Activated naive CD4-positive, alpha-beta T cell treated with anti-CD3 and anti-CD28 coated beads, Interleukin-2, amount 10 ng/mL, durations not matched to agents 7 days and 5 days (primary cell): ENCODE data around the gene ZNF516.
A peak's percentile ranks its signal among the peaks of the same experiment; 100 is the strongest.

Source experiments
- CTCF ChIA-PET: fragments of 350-600 bp; sonication (Branson Sonifier 250); formaldehyde crosslinking; loops from one replicate; lab custom pipeline; 2021; ENCODE audit warnings: antibody characterized with exemption; lab: Charles Lee
- DNase-seq: peaks from one replicate; pipeline ENCODE4 v3.0.0-alpha.2; 2020
- H3K27ac Mint-ChIP-seq: one replicate; pipeline ENCODE4 v1.8.0; 2021; ENCODE audit warnings: mild to moderate bottlenecking, moderate library complexity, mixed read lengths
- H3K27me3 Mint-ChIP-seq: one replicate; pipeline ENCODE4 v1.8.0; 2021; ENCODE audit warnings: mild to moderate bottlenecking, mixed read lengths
- H3K36me3 Mint-ChIP-seq: one replicate; pipeline ENCODE4 v1.8.0; 2021; ENCODE audit warnings: mixed read lengths
- H3K4me1 Mint-ChIP-seq: one replicate; pipeline ENCODE4 v1.8.0; 2021; ENCODE audit warnings: mixed read lengths
- H3K4me3 Mint-ChIP-seq: one replicate; pipeline ENCODE4 v1.8.0; 2021; ENCODE audit warnings: mild to moderate bottlenecking, moderate library complexity, mixed read lengths
- H3K9me3 Mint-ChIP-seq: one replicate; pipeline ENCODE4 v1.8.0; 2021; ENCODE audit warnings: mixed read lengths

ZNF516 gene

GRCh38 chr18:76521417-76522121 lies 26.5 kb upstream of the ZNF516 start:
- CTCF ChIA-PET = interaction anchor here (0.6 kb wide), 1 partner anchor 36 kb away, joined by 3 read pairs; no protein-coding TSS in a partner anchor

GRCh38 chr18:76518860-76519538 lies 24.0 kb upstream of the ZNF516 start:
- H3K27me3 Mint-ChIP-seq = peaks cover 37% of the 10 kb centered on the region
- H3K4me1 Mint-ChIP-seq = peaks cover 15% of the 10 kb centered on the region
- H3K4me3 Mint-ChIP-seq = no peak overlapping the region
- no peak for DNase-seq
- no peak overlapping the region for H3K27ac Mint-ChIP-seq
- H3K36me3 Mint-ChIP-seq = no peaks in the 10 kb centered on the region
- CTCF ChIA-PET = no interaction called here
- H3K9me3 Mint-ChIP-seq = no peaks in the 10 kb centered on the region

More at GRCh38 chr18:76521417-76522121, 26.5 kb upstream of the ZNF516 start:
- Mint-ChIP-seq H3K27me3 (peaks cover 42% of the 10 kb centered on the region), H3K36me3 (no peaks in the 10 kb centered on the region), H3K4me3 (no peak overlapping the region), H3K27ac (no peak overlapping the region), H3K9me3 (no peaks in the 10 kb centered on the region), H3K4me1 (peaks cover 15% of the 10 kb centered on the region)
- DNase-seq = no peak

GRCh38 chr18:76518123-76518859 lies 23.2 kb upstream of the ZNF516 start:
- Mint-ChIP-seq H3K9me3 (no peaks in the 10 kb centered on the region), H3K27me3 (peaks cover 34% of the 10 kb centered on the region), H3K4me3 (peak overlapping the region; percentile 3), H3K36me3 (no peaks in the 10 kb centered on the region), H3K27ac (no peak overlapping the region), H3K4me1 (peaks cover 15% of the 10 kb centered on the region)
- CTCF ChIA-PET = no interaction called here
- no peak for DNase-seq

- Mint-ChIP-seq H3K27me3 (peaks cover 22% of the 10 kb centered on the region), H3K4me1 (peaks cover 15% of the 10 kb centered on the region), H3K4me3 (no peak overlapping the region), H3K36me3 (no peaks in the 10 kb centered on the region), H3K27ac (no peak overlapping the region), H3K9me3 (no peaks in the 10 kb centered on the region)
- DNase-seq = no peak
- CTCF ChIA-PET = no interaction called here
Observed at GRCh38 chr18:76515576-76515975, 20.5 kb upstream of the ZNF516 start.

- DNase-seq = no peak
- no peaks in the 10 kb centered on the region for H3K9me3 Mint-ChIP-seq
- H3K4me1 Mint-ChIP-seq = peaks cover 15% of the 10 kb centered on the region
- H3K27ac Mint-ChIP-seq = no peak overlapping the region
- CTCF ChIA-PET = interaction anchor here (1.2 kb wide), 1 partner anchor 106 kb away, joined by 3 read pairs; no protein-coding TSS in a partner anchor
- peaks cover 22% of the 10 kb centered on the region for H3K27me3 Mint-ChIP-seq
- no peaks in the 10 kb centered on the region for H3K36me3 Mint-ChIP-seq
- H3K4me3 Mint-ChIP-seq = no peak overlapping the region
Observed at GRCh38 chr18:76514573-76514972, 19.5 kb upstream of the ZNF516 start.

- CTCF ChIA-PET = no interaction called here
- H3K4me1 Mint-ChIP-seq = no peaks in the 10 kb centered on the region
- H3K9me3 Mint-ChIP-seq = no peaks in the 10 kb centered on the region
- H3K36me3 Mint-ChIP-seq = no peaks in the 10 kb centered on the region
- no peak for DNase-seq
- no peak overlapping the region for H3K27ac Mint-ChIP-seq
- H3K4me3 Mint-ChIP-seq = no peak overlapping the region
- peaks cover 19% of the 10 kb centered on the region for H3K27me3 Mint-ChIP-seq
Observed at GRCh38 chr18:76507830-76508385, 12.9 kb upstream of the ZNF516 start.

- H3K9me3 Mint-ChIP-seq = no peaks in the 10 kb centered on the region
- DNase-seq = no peak
- no peaks in the 10 kb centered on the region for H3K4me1 Mint-ChIP-seq
- CTCF ChIA-PET = no interaction called here
- no peak overlapping the region for H3K27ac Mint-ChIP-seq
- no peak overlapping the region for H3K4me3 Mint-ChIP-seq
- peaks cover 19% of the 10 kb centered on the region for H3K27me3 Mint-ChIP-seq
- H3K36me3 Mint-ChIP-seq = no peaks in the 10 kb centered on the region
Observed at GRCh38 chr18:76506974-76507764, 12.1 kb upstream of the ZNF516 start.

GRCh38 chr18:76506395-76506794 lies 11.4 kb upstream of the ZNF516 start:
- H3K4me1 Mint-ChIP-seq = no peaks in the 10 kb centered on the region
- no peak overlapping the region for H3K4me3 Mint-ChIP-seq
- peaks cover 23% of the 10 kb centered on the region for H3K27me3 Mint-ChIP-seq
- no peaks in the 10 kb centered on the region for H3K36me3 Mint-ChIP-seq
- H3K9me3 Mint-ChIP-seq = no peaks in the 10 kb centered on the region
- DNase-seq = no peak
- CTCF ChIA-PET = no interaction called here
- H3K27ac Mint-ChIP-seq = no peak overlapping the region

- peaks cover 25% of the 10 kb centered on the region for H3K27me3 Mint-ChIP-seq
- no peak overlapping the region for H3K4me3 Mint-ChIP-seq
- no peaks in the 10 kb centered on the region for H3K36me3 Mint-ChIP-seq
- no peak for DNase-seq
- H3K9me3 Mint-ChIP-seq = no peaks in the 10 kb centered on the region
- H3K27ac Mint-ChIP-seq = no peak overlapping the region
- CTCF ChIA-PET = no interaction called here
- no peaks in the 10 kb centered on the region for H3K4me1 Mint-ChIP-seq
Observed at GRCh38 chr18:76505614-76506013, 10.6 kb upstream of the ZNF516 start.

- Mint-ChIP-seq H3K36me3 (no peaks in the 10 kb centered on the region), H3K4me1 (no peaks in the 10 kb centered on the region), H3K9me3 (no peaks in the 10 kb centered on the region), H3K27me3 (peaks cover 25% of the 10 kb centered on the region), H3K27ac (no peak overlapping the region), H3K4me3 (no peak overlapping the region)
- no peak for DNase-seq
- CTCF ChIA-PET = no interaction called here
Observed at GRCh38 chr18:76504749-76505148, 9.7 kb upstream of the ZNF516 start.

GRCh38 chr18:76503649-76504386 lies 8.8 kb upstream of the ZNF516 start:
- H3K27me3 Mint-ChIP-seq = peaks cover 30% of the 10 kb centered on the region
- no peak for DNase-seq
- CTCF ChIA-PET = no interaction called here
- no peaks in the 10 kb centered on the region for H3K9me3 Mint-ChIP-seq
- no peaks in the 10 kb centered on the region for H3K36me3 Mint-ChIP-seq
- H3K4me1 Mint-ChIP-seq = no peaks in the 10 kb centered on the region
- no peak overlapping the region for H3K4me3 Mint-ChIP-seq
- H3K27ac Mint-ChIP-seq = no peak overlapping the region

- no peak for DNase-seq
- Mint-ChIP-seq H3K36me3 (no peaks in the 10 kb centered on the region), H3K4me3 (no peak overlapping the region), H3K27ac (no peak overlapping the region), H3K4me1 (no peaks in the 10 kb centered on the region), H3K9me3 (no peaks in the 10 kb centered on the region), H3K27me3 (peaks cover 34% of the 10 kb centered on the region)
- CTCF ChIA-PET = interaction anchor here (0.8 kb wide), 1 partner anchor 207 kb away, joined by 4 read pairs; no protein-coding TSS in a partner anchor
Observed at GRCh38 chr18:76502551-76502950, 7.5 kb upstream of the ZNF516 start.

- Mint-ChIP-seq H3K36me3 (peaks cover 2% of the 10 kb centered on the region), H3K27ac (no peak overlapping the region), H3K27me3 (peaks cover 46% of the 10 kb centered on the region), H3K9me3 (no peaks in the 10 kb centered on the region), H3K4me1 (peaks cover 9% of the 10 kb centered on the region), H3K4me3 (no peak overlapping the region)
- no peak for DNase-seq
- CTCF ChIA-PET = no interaction called here
Observed at GRCh38 chr18:76499637-76500340, 4.7 kb upstream of the ZNF516 start.
